Stimulated activated CD4-positive, alpha-beta T cell treated with anti-CD3 and anti-CD28 coated beads, Interleukin-1b, Interleukin-23, amount 100 ng/mL, for 48 hours (primary cell): ENCODE measurements around the gene NPTX1.

Experiments used
- DNase-seq: peaks from one replicate; pipeline ENCODE4 v3.0.0-alpha.2; 2020

The NPTX1 gene

GRCh38 chr17:80442764-80443163 is 33.6 kb downstream of the NPTX1 start:
- DNase-seq: no peak

DNA sequence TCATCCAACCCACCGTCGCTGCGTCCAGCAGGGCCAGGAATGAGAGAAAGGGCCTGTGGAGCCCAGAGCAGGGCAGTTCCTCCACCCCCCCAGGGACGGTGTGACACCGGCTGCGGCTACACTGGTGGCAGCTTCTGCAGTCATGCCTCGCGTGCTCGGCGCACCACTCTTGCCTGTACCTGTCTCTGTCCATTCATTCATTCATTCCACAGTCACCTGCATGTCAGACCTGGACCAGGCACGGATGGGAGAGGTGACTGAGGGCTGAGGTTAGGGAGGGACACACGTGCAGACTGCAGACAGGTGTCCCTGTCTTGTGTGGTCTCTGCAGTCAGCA is 34.1 kb downstream of the NPTX1 start:
- DNase-seq: no peak

- DNase-seq: no peak
Observed at GRCh38 chr17:80441598-80442322, 34.6 kb downstream of the NPTX1 start.

DNA sequence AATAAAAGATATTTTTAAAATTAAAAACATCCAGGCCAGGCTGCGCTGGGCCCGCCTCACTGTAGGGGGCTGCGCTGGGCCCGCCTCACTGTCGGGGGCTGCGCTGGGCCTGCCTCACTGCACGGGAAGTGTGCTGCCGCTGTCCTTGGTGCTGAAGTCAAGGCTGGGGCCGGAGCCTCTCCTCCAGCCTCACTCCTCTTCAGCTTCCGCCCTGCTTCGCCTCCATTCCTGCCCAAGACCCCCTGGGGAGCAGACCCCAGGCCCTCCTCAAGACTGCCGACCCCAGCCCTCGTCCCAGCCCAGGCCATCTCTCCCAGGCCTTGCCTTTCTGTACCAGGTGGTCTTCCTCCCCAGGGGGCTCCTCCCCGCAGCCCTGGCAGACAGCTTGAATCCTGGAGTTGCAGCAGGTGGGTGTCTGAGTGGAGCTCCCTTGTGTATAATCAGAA is 35.3 kb downstream of the NPTX1 start:
- peak; percentile 19 for DNase-seq

- no peak for DNase-seq
Observed at GRCh38 chr17:80439499-80439898, 36.9 kb downstream of the NPTX1 start.

DNA sequence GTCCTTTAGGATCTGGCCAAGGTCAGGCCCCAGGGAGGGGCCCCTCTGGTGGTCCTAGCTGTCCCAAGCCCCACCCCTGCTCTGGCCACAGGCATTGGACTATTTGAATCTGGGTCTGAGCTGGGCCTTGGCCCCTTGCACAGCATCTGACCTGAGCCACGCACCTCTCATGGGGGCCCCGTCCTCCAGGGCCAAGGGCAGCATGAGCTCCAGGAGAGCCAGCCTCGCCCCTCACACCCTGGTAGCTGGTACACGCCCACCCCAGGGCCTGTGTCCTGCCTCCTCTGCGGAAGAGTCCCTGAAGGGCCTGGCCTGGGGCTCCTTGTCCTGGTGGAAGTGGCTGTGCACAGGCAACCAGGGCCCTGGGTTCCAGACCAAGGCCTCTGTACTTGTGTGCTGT is 37.6 kb downstream of the NPTX1 start:
- no peak for DNase-seq

DNA sequence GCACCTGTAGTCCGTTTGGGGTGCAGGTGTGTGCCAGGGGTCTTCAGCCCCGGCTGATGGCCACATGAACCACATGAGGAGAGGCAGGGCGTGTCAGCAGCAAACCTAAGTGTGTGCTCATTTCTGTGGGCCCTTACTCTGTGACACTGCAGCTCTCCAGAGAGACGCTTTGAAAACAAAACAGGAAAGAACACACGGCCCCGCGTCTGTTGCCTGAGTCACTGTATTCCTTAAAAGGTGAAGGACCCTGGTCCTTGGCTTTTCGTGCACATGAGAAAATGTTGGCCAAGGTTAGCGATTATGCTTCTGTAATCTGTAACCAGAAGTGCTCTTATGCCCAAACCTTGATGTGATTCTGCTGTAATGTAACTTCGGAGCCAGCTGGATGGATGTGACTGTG is 38.9 kb downstream of the NPTX1 start:
- DNase-seq: no peak

- DNase-seq: no peak
Observed at GRCh38 chr17:80433916-80434666, 42.3 kb downstream of the NPTX1 start.

DNA sequence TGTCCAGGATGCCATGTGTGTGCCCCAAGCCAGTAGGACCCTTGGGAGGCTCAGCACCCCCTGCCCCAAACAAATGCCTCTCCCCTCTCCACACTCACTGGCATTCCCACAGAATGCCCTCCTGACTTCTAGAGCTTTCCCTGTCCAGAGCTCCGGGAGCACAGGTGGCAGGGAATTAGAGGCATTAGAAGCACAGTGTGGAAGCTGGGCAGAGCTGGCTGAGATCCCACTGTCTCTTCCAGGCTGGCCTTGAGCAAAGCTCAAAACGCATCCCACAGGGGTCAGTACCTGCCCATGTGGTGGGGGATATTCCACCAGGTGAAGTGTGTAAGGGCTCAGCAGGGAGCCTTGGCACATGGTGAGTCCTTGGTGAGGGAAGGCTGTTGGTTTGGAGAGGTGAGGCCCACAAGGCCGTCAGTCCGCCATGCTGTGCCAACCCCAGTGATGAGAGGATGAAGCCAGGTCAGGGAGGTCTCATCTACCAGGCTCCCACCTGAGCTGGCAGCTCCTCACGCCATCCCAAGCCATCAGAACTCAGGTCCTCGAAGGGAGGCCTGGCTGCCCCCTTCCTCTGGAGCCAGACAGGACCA is 43.4 kb downstream of the NPTX1 start:
- DNase-seq: no peak

DNA sequence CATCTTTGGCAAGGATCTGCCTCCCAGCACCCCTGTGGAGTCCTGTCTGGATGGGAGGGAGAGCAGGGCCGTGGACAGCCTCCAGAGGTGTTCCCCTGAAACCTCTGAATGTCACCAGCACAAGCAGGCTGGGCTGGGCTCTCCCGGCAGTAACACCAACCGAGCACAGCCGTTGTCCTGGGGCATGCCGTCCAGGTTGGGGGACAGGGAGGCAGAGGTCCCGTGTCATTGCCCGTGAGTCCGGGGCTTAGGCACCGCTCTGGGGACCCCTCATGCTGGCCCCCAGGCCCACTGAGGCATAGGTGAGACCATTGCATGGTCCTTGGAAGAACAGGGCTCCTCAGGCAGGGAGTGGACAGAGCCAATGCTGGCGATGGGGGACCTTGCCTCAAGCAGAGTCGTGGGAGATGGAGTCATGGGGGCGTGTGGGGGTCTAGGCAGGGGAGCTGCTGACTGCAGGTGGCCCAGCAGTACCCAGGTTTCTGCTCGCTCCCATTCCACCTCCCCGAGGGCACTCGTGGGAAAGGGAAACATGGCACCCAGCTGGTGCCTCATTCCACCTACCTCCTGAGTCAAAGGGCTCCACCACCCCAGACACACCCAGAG is 44.0 kb downstream of the NPTX1 start:
- no peak for DNase-seq

GRCh38 chr17:80431246-80432195 is 44.9 kb downstream of the NPTX1 start:
- no peak for DNase-seq

DNA sequence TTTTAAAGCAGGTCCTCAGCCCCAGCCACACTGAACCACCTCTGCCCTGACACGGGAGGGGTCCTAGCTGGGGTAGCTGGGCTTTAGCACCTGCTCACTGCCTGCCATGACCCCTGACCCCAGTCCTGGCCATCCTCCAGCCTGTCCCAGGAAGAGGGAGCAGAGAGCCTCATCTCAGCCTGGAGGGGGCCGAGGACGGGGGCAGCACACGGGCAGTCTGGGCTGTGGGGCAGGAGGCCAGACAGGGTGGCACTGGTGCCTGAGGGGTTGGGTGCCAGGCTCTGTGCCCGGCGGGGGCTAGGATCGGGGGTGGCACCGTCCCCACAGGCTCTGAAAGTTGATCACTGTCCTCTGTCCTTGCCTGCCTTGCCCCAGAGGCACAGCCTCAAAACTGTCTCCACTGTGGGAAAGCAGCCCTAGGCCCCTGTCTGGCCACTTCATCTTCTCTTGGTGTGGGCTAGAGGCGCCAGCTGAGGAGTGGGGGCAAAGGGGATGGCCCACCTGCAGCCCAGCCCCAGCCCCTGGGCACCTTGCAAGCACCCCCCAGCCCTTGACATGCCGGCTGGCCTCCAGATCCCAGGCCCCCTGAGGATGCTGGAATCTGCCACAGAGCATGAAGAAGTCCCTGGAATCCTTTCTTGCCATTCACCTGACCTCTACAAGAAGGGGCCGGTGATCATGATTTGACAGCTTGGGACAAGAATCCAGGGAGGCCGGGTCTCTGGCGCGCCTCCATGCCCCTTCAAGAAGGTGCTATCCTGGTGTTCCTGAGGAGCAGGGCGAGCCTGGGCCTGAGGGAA is 45.8 kb downstream of the NPTX1 start:
- DNase-seq: no peak

GRCh38 chr17:80429356-80430275 is 46.8 kb downstream of the NPTX1 start:
- DNase-seq: no peak

GRCh38 chr17:80428796-80429195 is 47.6 kb downstream of the NPTX1 start:
- DNase-seq: no peak

- DNase-seq: no peak
Observed at GRCh38 chr17:80428363-80428762, 48.0 kb downstream of the NPTX1 start.

- DNase-seq: no peak
Observed at GRCh38 chr17:80427366-80428282, 48.8 kb downstream of the NPTX1 start.

DNA sequence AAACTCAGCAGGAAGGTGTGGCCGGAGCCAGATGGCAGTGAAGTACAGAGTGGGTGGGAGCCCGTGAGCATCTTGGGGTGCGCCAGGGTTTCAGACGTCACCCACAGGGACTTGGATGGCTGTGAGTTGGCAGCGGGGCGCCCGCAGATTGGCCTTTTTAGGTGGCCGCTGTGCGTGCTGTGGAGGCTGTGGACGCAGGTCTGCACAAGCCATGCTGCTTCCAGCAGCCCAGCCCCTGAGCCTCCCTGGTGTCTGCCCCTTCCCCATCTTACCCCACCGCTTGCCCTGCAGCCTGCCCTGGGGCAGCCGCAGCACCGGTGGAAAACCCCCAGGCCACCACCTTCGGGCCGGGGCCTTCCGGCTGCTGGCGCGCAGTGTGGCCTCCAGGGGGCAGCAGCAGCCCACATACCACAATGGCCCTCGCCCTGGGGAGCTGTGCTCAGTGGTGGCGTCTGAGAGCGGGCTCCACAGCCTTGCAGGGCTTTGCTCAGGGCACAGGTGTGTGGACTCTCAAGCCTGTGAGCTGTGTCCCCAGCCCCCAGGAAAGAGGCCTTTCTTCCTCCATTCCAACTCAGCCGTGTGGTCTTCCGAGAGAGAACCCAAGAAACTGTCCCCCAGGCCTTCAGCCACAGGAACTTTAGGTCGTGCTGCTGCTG is 49.6 kb downstream of the NPTX1 start:
- peak; percentile 86 for DNase-seq

GRCh38 chr17:80425835-80426426 is 50.5 kb downstream of the NPTX1 start:
- DNase-seq: no peak
